ENCODE data around the gene TUBG2. TPM values are rescaled to one million over a fixed set of nuclear protein-coding genes. Genes with fewer than 3 reads are reported as not detected.

The TUBG2 gene
- total RNA-seq, 1 experiment from 2014 or later = 20.9 TPM

- H4K20me1 ChIP-seq (ENCODE audit: insufficient read depth) = no peaks in the 10 kb centered on the region
- TF ChIP-seq MAX (IDR thresholded peaks at IDR 0.05) (no peak), CBX3 (IDR thresholded peaks at IDR 0.05; ENCODE audit: low read depth) (no peak)
- BruUV-seq (replicated peaks) = TSS peak; percentile 8
- H3K9me2 ChIP-seq (ENCODE audit: insufficient read depth) = no peaks in the 10 kb centered on the region
- no peak overlapping the region for H3K4me3 ChIP-seq (replicated peaks in 1 of 2; ENCODE audit: low read depth in 1 of 2, low read length in 2 of 2)
- intact Hi-C loops (cut with micrococcal nuclease) = no loop called here
- no peak overlapping the region for H2AFZ ChIP-seq (ENCODE audit: low read depth, low read length, poor library complexity, severe bottlenecking)
- no peak for DNase-seq (ENCODE audit: low read depth, low spot score)
- CTCF ChIA-PET = no interaction called here
- no peaks in the 10 kb centered on the region for H3K27me3 ChIP-seq (ENCODE audit: insufficient read depth, low read length)
- H3K9ac ChIP-seq (ENCODE audit: low read length) = no peak overlapping the region
- H3K4me2 ChIP-seq (ENCODE audit: low read length) = no peak overlapping the region
- peaks cover 35 to 43% of the 10 kb centered on the region in 2 experiments for H3K36me3 ChIP-seq (ENCODE audit: control insufficient read depth in 1 of 2, insufficient read depth in 2 of 2, low read length in 2 of 2)
- H3K27ac ChIP-seq (ENCODE audit: low read depth, low read length) = no peak overlapping the region
- peaks cover 0 to 12% of the 10 kb centered on the region in 2 experiments; a peak in 3 of 4 replicates for H3K4me1 ChIP-seq (ENCODE audit: control insufficient read depth in 1 of 2, insufficient read depth in 2 of 2, low read length in 2 of 2)
- POLR2A ChIA-PET = interaction anchor here (0.7 kb wide), 1 partner anchor 34 kb away, joined by 3 read pairs; no protein-coding TSS in a partner anchor
- RAD21 ChIA-PET (ENCODE audit: low non-redundant PET in 1 of 2, low total read pairs in 2 of 2, uncharacterized antibody in 2 of 2, unreplicated experiment in 2 of 2) = interaction anchor here in 1 of 2 experiments (0.6 kb wide), 1 partner anchor 8 kb away, joined by 4 read pairs; no protein-coding TSS in a partner anchor
- ATAC-seq = no peak
- H3K79me2 ChIP-seq (ENCODE audit: insufficient read depth, low read length) = peaks cover 45% of the 10 kb centered on the region
- no peaks in the 10 kb centered on the region for H3K9me3 ChIP-seq (ENCODE audit: control insufficient read depth in 1 of 2, insufficient read depth in 1 of 2, low read depth in 1 of 2, low read length in 2 of 2)
Observed at GRCh38 chr17:42612013-42612412, 47.1 kb upstream of the TUBG2 start.

GRCh38 chr17:42613699-42614295, 45.3 kb upstream of the TUBG2 start:
- no peaks in the 10 kb centered on the region for H4K20me1 ChIP-seq (ENCODE audit: insufficient read depth)
- H2AFZ ChIP-seq (ENCODE audit: low read depth, low read length, poor library complexity, severe bottlenecking) = no peak overlapping the region
- no peak overlapping the region for H3K4me3 ChIP-seq (replicated peaks in 1 of 2; ENCODE audit: low read depth in 1 of 2, low read length in 2 of 2)
- CTCF ChIA-PET = no interaction called here
- intact Hi-C loops (cut with micrococcal nuclease) = no loop called here
- no peaks in the 10 kb centered on the region for H3K27me3 ChIP-seq (ENCODE audit: insufficient read depth, low read length)
- peaks cover 8 to 18% of the 10 kb centered on the region in 2 experiments for H3K4me1 ChIP-seq (ENCODE audit: control insufficient read depth in 1 of 2, insufficient read depth in 2 of 2, low read length in 2 of 2)
- POLR2A ChIA-PET = no interaction called here
- BruUV-seq (replicated peaks) = no TSS peak
- no peaks in the 10 kb centered on the region for H3K9me2 ChIP-seq (ENCODE audit: insufficient read depth)
- H3K9ac ChIP-seq (ENCODE audit: low read length) = no peak overlapping the region
- peaks cover 35 to 43% of the 10 kb centered on the region in 2 experiments for H3K36me3 ChIP-seq (ENCODE audit: control insufficient read depth in 1 of 2, insufficient read depth in 2 of 2, low read length in 2 of 2)
- no peak overlapping the region for H3K4me2 ChIP-seq (ENCODE audit: low read length)
- DNase-seq (ENCODE audit: low read depth, low spot score) (no peak), ATAC-seq (no peak)
- H3K79me2 ChIP-seq (ENCODE audit: insufficient read depth, low read length) = peaks cover 27% of the 10 kb centered on the region
- no peaks in the 10 kb centered on the region for H3K9me3 ChIP-seq (ENCODE audit: control insufficient read depth in 1 of 2, insufficient read depth in 1 of 2, low read depth in 1 of 2, low read length in 2 of 2)
- H3K27ac ChIP-seq (ENCODE audit: low read depth, low read length) = no peak overlapping the region
- RAD21 ChIA-PET (ENCODE audit: low non-redundant PET in 1 of 2, low total read pairs in 2 of 2, uncharacterized antibody in 2 of 2, unreplicated experiment in 2 of 2) = no interaction called here
- no peak for TF ChIP-seq FOSL1 (IDR thresholded peaks at IDR 0.05; ENCODE audit: low read depth)
- TF ChIP-seq CBX3 (IDR thresholded peaks at IDR 0.05; ENCODE audit: low read depth) = no peak
- no peak for TF ChIP-seq EGR1 (IDR thresholded peaks at IDR 0.05; ENCODE audit: low read depth)
- no peak for TF ChIP-seq SRF (IDR thresholded peaks at IDR 0.05; ENCODE audit: low read depth)
- no peak for TF ChIP-seq ZFX (IDR thresholded peaks at IDR 0.05)
- TF ChIP-seq ZNF274 (IDR thresholded peaks at IDR 0.05; ENCODE audit: low read depth, low read length) = no peak
- TF ChIP-seq RAD21 (IDR thresholded peaks at IDR 0.05; ENCODE audit: low read depth) = no peak
- no peak for TF ChIP-seq YY1 (IDR thresholded peaks at IDR 0.05; ENCODE audit: extremely low read depth, insufficient replicate concordance, low read depth, low read length)
